H1 (cell line): Measurements from ENCODE around the gene PDE1C.

ENCODE experiments used
- POLR2A ChIP-seq, 2 experiments: IDR thresholded peaks; 1 replicate in 1 of 2; 2 replicates in 1 of 2; pipeline ENCODE4 v1.6.1; 2011; ENCODE audit warnings: low read depth in 2 of 2, low read length in 2 of 2, mild to moderate bottlenecking in 2 of 2; ENCODE audit errors: control extremely low read depth in 1 of 2
- RFX5 ChIP-seq: IDR thresholded peaks from 2 replicates; pipeline ENCODE4 v1.6.1; 2011; ENCODE audit warnings: low read depth, low read length, improper control_type of control experiment, borderline replicate concordance
- ZNF274 ChIP-seq: IDR thresholded peaks from 2 replicates; pipeline ENCODE4 v1.7.0; 2012; ENCODE audit warnings: low read length, borderline replicate concordance; ENCODE audit errors: extremely low read depth
- TF ChIP-seq, protein P1 (sequence below), 3 experiments: IDR thresholded peaks; 1 replicate in 2 of 3; 2 replicates in 1 of 3; pipeline versions ENCODE4 v1.5.1 to v1.6.1; 2011; ENCODE audit warnings: low read length in 3 of 3, mild to moderate bottlenecking in 3 of 3, inconsistent platforms in 2 of 3, low read depth in 1 of 3, moderate library complexity in 1 of 3; ENCODE audit not compliant: insufficient read depth in 1 of 3; ENCODE audit errors: control extremely low read depth in 1 of 3
- TF ChIP-seq, protein P2 (sequence below): IDR thresholded peaks from 2 replicates; pipeline ENCODE4 v1.6.1; 2012; ENCODE audit warnings: inconsistent platforms

DNA sequence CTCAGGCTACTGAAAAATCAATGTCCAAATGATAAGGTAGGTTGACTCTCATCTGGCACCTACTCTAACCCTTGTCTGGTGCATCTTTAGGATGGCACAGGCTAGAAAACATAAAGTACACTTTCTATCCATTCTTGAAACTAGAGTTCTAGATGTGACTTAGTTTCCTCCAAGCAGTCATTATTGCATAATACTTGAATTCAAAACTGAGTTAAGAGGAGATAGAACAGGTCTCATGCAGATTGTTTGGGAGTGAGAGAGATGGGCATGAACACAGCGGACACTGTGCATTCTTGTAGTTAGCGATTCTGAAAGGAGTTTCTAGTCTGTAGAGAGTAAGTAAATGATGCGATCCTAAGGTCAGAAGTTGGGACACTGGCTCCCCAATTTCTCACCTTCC, 149.2 kb downstream of the PDE1C start:
- TF ChIP-seq RFX5 (no peak), POLR2A (IDR thresholded peaks at IDR 0.05; ENCODE audit: control extremely low read depth in 1 of 2, low read depth in 2 of 2, low read length in 2 of 2) (no peak), ZNF274 (no peak)
- TF ChIP-seq, protein P1, sequence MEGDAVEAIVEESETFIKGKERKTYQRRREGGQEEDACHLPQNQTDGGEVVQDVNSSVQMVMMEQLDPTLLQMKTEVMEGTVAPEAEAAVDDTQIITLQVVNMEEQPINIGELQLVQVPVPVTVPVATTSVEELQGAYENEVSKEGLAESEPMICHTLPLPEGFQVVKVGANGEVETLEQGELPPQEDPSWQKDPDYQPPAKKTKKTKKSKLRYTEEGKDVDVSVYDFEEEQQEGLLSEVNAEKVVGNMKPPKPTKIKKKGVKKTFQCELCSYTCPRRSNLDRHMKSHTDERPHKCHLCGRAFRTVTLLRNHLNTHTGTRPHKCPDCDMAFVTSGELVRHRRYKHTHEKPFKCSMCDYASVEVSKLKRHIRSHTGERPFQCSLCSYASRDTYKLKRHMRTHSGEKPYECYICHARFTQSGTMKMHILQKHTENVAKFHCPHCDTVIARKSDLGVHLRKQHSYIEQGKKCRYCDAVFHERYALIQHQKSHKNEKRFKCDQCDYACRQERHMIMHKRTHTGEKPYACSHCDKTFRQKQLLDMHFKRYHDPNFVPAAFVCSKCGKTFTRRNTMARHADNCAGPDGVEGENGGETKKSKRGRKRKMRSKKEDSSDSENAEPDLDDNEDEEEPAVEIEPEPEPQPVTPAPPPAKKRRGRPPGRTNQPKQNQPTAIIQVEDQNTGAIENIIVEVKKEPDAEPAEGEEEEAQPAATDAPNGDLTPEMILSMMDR (IDR thresholded peaks at IDR 0.05; ENCODE audit: control extremely low read depth in 1 of 3, insufficient read depth in 1 of 3, low read depth in 1 of 3, low read length in 3 of 3) = no peak
- TF ChIP-seq, protein P2, sequence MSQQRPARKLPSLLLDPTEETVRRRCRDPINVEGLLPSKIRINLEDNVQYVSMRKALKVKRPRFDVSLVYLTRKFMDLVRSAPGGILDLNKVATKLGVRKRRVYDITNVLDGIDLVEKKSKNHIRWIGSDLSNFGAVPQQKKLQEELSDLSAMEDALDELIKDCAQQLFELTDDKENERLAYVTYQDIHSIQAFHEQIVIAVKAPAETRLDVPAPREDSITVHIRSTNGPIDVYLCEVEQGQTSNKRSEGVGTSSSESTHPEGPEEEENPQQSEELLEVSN = no peak
